IMR-90 (cell line): Measurements from ENCODE around the gene CUBN. TPM values are rescaled to one million over a fixed set of nuclear protein-coding genes. Genes with fewer than 3 reads are reported as not detected.

Source experiments
- ATAC-seq: fragments of 200-7000 bp; cut with Tn5 transposase; 2 replicates; pipeline ENCODE4 v1.9.1; 2020; ENCODE audit warnings: low read depth, mild to moderate bottlenecking, moderate library complexity
- BruUV-seq: library from RNA; stranded (reverse); fragments of 400-500 nt; replicated peaks from 2 replicates; lab custom pipeline; 2021; lab: Mats Ljungman, UMichigan
- CTCF ChIA-PET: fragments of 300-600 bp; formaldehyde crosslinking; extraction: SDS; loops from one replicate; lab custom pipeline; 2021; ENCODE audit warnings: antibody characterized with exemption; lab: Yijun Ruan, JAX
- POLR2A ChIA-PET: fragments of 300-600 bp; sonication (Branson Sonifier 250); formaldehyde crosslinking; loops from one replicate; lab custom pipeline; 2022; ENCODE audit warnings: antibody characterized with exemption; ENCODE audit not compliant: unreplicated experiment; lab: Charles Lee
- DNase-seq: peaks from one replicate; pipeline ENCODE4 v3.0.0; 2013
- H2AFZ ChIP-seq: replicated peaks from 2 replicates; pipeline ENCODE3; 2013; ENCODE audit warnings: low read length, mild to moderate bottlenecking; ENCODE audit not compliant: poor library complexity
- H2AK5ac ChIP-seq: 2 replicates; pipeline ENCODE4 v1.6.1; 2013; ENCODE audit warnings: low read depth, low read length, inconsistent platforms
- H2AK9ac ChIP-seq: replicated peaks from 2 replicates; pipeline ENCODE3; 2013; ENCODE audit warnings: mild to moderate bottlenecking, low read depth, low read length, moderate library complexity; ENCODE audit not compliant: poor library complexity
- H2BK120ac ChIP-seq: 2 replicates; pipeline ENCODE4 v1.6.1; 2013; ENCODE audit warnings: low read depth, low read length, inconsistent platforms
- H2BK15ac ChIP-seq: 3 replicates; pipeline ENCODE4 v1.6.1; 2013; ENCODE audit warnings: low read depth, low read length, inconsistent platforms
- H2BK20ac ChIP-seq: 2 replicates; pipeline ENCODE4 v1.6.1; 2013; ENCODE audit warnings: low read depth, mild to moderate bottlenecking, inconsistent platforms, low read length, moderate library complexity
- H2BK5ac ChIP-seq: 2 replicates; pipeline ENCODE4 v1.6.1; 2013; ENCODE audit warnings: mild to moderate bottlenecking, low read depth, low read length, inconsistent platforms; ENCODE audit not compliant: poor library complexity, severe bottlenecking
- H3K14ac ChIP-seq: replicated peaks from 2 replicates; pipeline ENCODE4 v1.6.1; 2013; ENCODE audit warnings: low read depth, low read length, inconsistent platforms
- H3K18ac ChIP-seq: 2 replicates; pipeline ENCODE4 v1.6.1; 2013; ENCODE audit warnings: low read depth, low read length, control low read depth
- H3K23ac ChIP-seq: 2 replicates; pipeline ENCODE4 v1.6.1; 2013; ENCODE audit warnings: low read depth, low read length, inconsistent platforms
- H3K27ac ChIP-seq: 2 replicates; pipeline ENCODE4 v1.5.1; 2013; ENCODE audit warnings: mild to moderate bottlenecking, control low read depth, low read length; ENCODE audit not compliant: insufficient read depth
- H3K27me3 ChIP-seq: 2 replicates; pipeline ENCODE4 v1.6.1; 2013; ENCODE audit warnings: low read length; ENCODE audit not compliant: control insufficient read depth, insufficient read depth
- H3K36me3 ChIP-seq: 2 replicates; pipeline ENCODE4 v1.6.1; 2013; ENCODE audit warnings: low read length, mixed read lengths; ENCODE audit not compliant: control insufficient read depth, insufficient read depth
- H3K4ac ChIP-seq: 2 replicates; pipeline ENCODE4 v1.6.1; 2013; ENCODE audit warnings: low read depth, low read length, inconsistent platforms
- H3K4me1 ChIP-seq: 2 replicates; pipeline ENCODE4 v1.6.1; 2013; ENCODE audit warnings: low read length, mixed read lengths; ENCODE audit not compliant: control insufficient read depth, insufficient read depth
- H3K4me2 ChIP-seq: 2 replicates; pipeline ENCODE4 v1.6.1; 2013; ENCODE audit warnings: low read depth, mild to moderate bottlenecking, control low read depth, low read length, moderate library complexity
- H3K4me3 ChIP-seq: 2 replicates; pipeline ENCODE4 v1.5.1; 2013; ENCODE audit warnings: low read depth, mild to moderate bottlenecking, control low read depth, low read length, moderate library complexity; ENCODE audit not compliant: insufficient read depth
- H3K56ac ChIP-seq: 2 replicates; pipeline ENCODE4 v1.6.1; 2013; ENCODE audit warnings: low read length, inconsistent platforms; ENCODE audit not compliant: insufficient read depth; ENCODE audit errors: extremely low read depth
- H3K79me1 ChIP-seq, 2 experiments: 2 replicates each; pipeline ENCODE4 v1.6.1; 2013; ENCODE audit warnings: low read length in 2 of 2, inconsistent platforms in 1 of 2, low read depth in 1 of 2
- H3K9ac ChIP-seq: 2 replicates; pipeline ENCODE4 v1.6.1; 2013; ENCODE audit warnings: low read depth, low read length, control low read depth
- H3K9me1 ChIP-seq: 2 replicates; pipeline ENCODE4 v1.6.1; 2013; ENCODE audit warnings: low read length, inconsistent platforms; ENCODE audit not compliant: insufficient read depth
- H3K9me3 ChIP-seq: 2 replicates; pipeline ENCODE4 v1.6.1; 2013; ENCODE audit warnings: low read length; ENCODE audit not compliant: control insufficient read depth, insufficient read depth
- H4K20me1 ChIP-seq: 2 replicates; pipeline ENCODE4 v1.6.1; 2013; ENCODE audit warnings: low read length, inconsistent platforms; ENCODE audit not compliant: insufficient read depth
- H4K5ac ChIP-seq: 2 replicates; pipeline ENCODE4 v1.6.1; 2013; ENCODE audit warnings: mild to moderate bottlenecking, low read depth, low read length, control low read depth
- H4K8ac ChIP-seq, 2 experiments: 2 replicates each; pipeline ENCODE4 v1.6.1; 2013; ENCODE audit warnings: low read depth in 2 of 2, low read length in 2 of 2, control low read depth in 1 of 2, inconsistent platforms in 1 of 2
- H4K91ac ChIP-seq: 2 replicates; pipeline ENCODE4 v1.6.1; 2013; ENCODE audit warnings: low read depth, low read length, inconsistent platforms; ENCODE audit not compliant: insufficient read depth
- BHLHE40 ChIP-seq: fragments of 150-350 bp; IDR thresholded peaks from 2 replicates; pipeline ENCODE4 v1.6.1; 2016; ENCODE audit warnings: mild to moderate bottlenecking, low read depth, low read length
- CEBPB ChIP-seq: IDR thresholded peaks from 2 replicates; pipeline ENCODE4 v1.6.1; 2012; ENCODE audit warnings: low read depth, low read length, improper control_type of control experiment
- CHD1 ChIP-seq: IDR thresholded peaks from 2 replicates; pipeline ENCODE4 v1.6.1; 2012; ENCODE audit warnings: low read depth, low read length, improper control_type of control experiment
- FOS ChIP-seq: fragments of 150-350 bp; IDR thresholded peaks from 2 replicates; pipeline ENCODE4 v1.6.1; 2016; ENCODE audit warnings: low read depth, low read length
- MAFK ChIP-seq: IDR thresholded peaks from 2 replicates; pipeline ENCODE4 v1.6.1; 2012; ENCODE audit warnings: low read depth, low read length, improper control_type of control experiment
- MAZ ChIP-seq: IDR thresholded peaks from 2 replicates; pipeline ENCODE4 v1.6.1; 2012; ENCODE audit warnings: low read depth, mild to moderate bottlenecking, low read length, improper control_type of control experiment, moderate library complexity, borderline replicate concordance
- MXI1 ChIP-seq: IDR thresholded peaks from 2 replicates; pipeline ENCODE4 v1.6.1; 2012; ENCODE audit warnings: low read depth, mild to moderate bottlenecking, low read length, moderate library complexity, borderline replicate concordance
- NFE2L2 ChIP-seq: fragments of 150-350 bp; IDR thresholded peaks from 2 replicates; pipeline ENCODE4 v1.6.1; 2016; ENCODE audit warnings: low read depth, mild to moderate bottlenecking, low read length
- POLR2A ChIP-seq: IDR thresholded peaks from 2 replicates; pipeline ENCODE4 v1.6.1; 2012; ENCODE audit warnings: mild to moderate bottlenecking, low read depth, low read length
- RAD21 ChIP-seq: IDR thresholded peaks from 2 replicates; pipeline ENCODE4 v1.6.1; 2012; ENCODE audit warnings: low read length, improper control_type of control experiment
- RCOR1 ChIP-seq: IDR thresholded peaks from 2 replicates; pipeline ENCODE4 v1.6.1; 2012; ENCODE audit warnings: mild to moderate bottlenecking, low read length, improper control_type of control experiment; ENCODE audit not compliant: insufficient replicate concordance
- RFX5 ChIP-seq: IDR thresholded peaks from 2 replicates; pipeline ENCODE4 v1.8.0; 2012; ENCODE audit warnings: low read depth, mild to moderate bottlenecking, low read length, moderate library complexity
- SMC3 ChIP-seq: fragments of 150-350 bp; IDR thresholded peaks from 2 replicates; pipeline ENCODE4 v1.6.1; 2016; ENCODE audit warnings: low read depth, mild to moderate bottlenecking, antibody characterized with exemption, low read length, moderate library complexity
- dilution Hi-C: fragments of 300-500 bp; cut with HindIII; formaldehyde crosslinking; loops from one replicate; pipeline ENCODE4 v1.14.3; 2018; ENCODE audit warnings: low sequenced_read_pairs; ENCODE audit not compliant: unreplicated experiment
- in situ Hi-C: fragments of 300-500 bp; cut with MboI; formaldehyde crosslinking; loops from 3 replicates; pipeline ENCODE4 v1.14.3; 2019; ENCODE audit warnings: low sequenced_read_pairs, inconsistent platforms, mixed read lengths
- intact Hi-C: fragments of 100-400 bp; cut with micrococcal nuclease; formaldehyde crosslinking; loops from 2 replicates; pipeline ENCODE4 v1.10.0; 2022
- polyA plus RNA-seq, 3 experiments: library from polyadenylated mRNA; depleted of rRNA; stranded (reverse); fragments of >200 nt; gene quantifications; 2 replicates each; pipeline ENCODE4 v1.2.3, GENCODE V29; 2012; ENCODE audit warnings: low replicate concordance in 1 of 3
- total RNA-seq: library from RNA; depleted of rRNA; stranded (reverse); fragments of >200 nt; gene quantifications from 2 replicates; pipeline ENCODE4 v1.2.3, GENCODE V29; 2012
- TF ChIP-seq, protein P1 (sequence below): fragments of 150-350 bp; IDR thresholded peaks from 2 replicates; pipeline ENCODE4 v1.6.1; 2017; ENCODE audit warnings: mild to moderate bottlenecking, antibody characterized with exemption, low read length, low read depth
- TF ChIP-seq, protein P2 (sequence below): fragments of 150-350 bp; IDR thresholded peaks from 2 replicates; pipeline ENCODE4 v1.6.1; 2016; ENCODE audit warnings: low read depth, mild to moderate bottlenecking, low read length, moderate library complexity, borderline replicate concordance
- TF ChIP-seq, protein P3 (sequence below): conservative IDR thresholded peaks from 2 replicates; pipeline ENCODE4 v1.5.1; 2012; ENCODE audit warnings: mild to moderate bottlenecking, low read depth, low read length, improper control_type of control experiment

Gene CUBN
- total and polyA plus RNA-seq, 2 of the 4 experiments (the other 2 are of a cell fraction) = 0.19 to 0.54 TPM

DNA sequence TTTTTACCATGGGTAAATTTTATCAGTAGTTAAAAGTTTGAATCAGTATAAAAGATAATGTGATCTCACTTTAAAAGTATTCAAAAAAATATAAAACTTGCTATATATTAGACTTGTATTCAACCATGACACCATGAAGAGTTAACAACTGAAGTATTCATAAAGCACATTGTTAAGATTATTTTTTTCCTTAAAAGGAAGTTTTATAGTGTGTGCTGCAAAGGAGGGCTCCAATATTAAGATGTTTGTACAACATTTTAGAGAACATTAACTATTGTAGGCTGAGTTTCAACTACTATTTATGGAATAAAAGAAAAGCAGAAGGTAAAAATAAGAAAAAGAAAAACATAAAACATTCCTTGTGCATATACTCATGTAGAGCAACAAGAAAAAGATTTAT lies 24.5 kb upstream of the CUBN start:
- Histone ChIP-seq H3K4ac (no peak overlapping the region), H3K4me3 (no peak overlapping the region), H3K27me3 (no peaks in the 10 kb centered on the region), H3K56ac (no peak overlapping the region), H2BK15ac (no peak overlapping the region), H2AK5ac (no peak overlapping the region), H2BK120ac (no peak overlapping the region), H3K9ac (no peak overlapping the region), H3K79me1 (no peaks in the 10 kb centered on the region; a peak in 1 of 4 replicates), H4K91ac (no peak overlapping the region), H2BK20ac (no peak overlapping the region), H4K8ac (no peak overlapping the region), H3K9me3 (no peaks in the 10 kb centered on the region), H3K36me3 (peaks cover 2% of the 10 kb centered on the region; the same call in 1 of the 2 replicates), H3K23ac (no peak overlapping the region), H4K5ac (no peak overlapping the region), H4K20me1 (no peaks in the 10 kb centered on the region), H3K9me1 (peaks cover 3% of the 10 kb centered on the region), H3K4me2 (no peak overlapping the region), H3K27ac (no peak overlapping the region), H3K14ac (no peak overlapping the region), H3K4me1 (0 out of 2 replicates have a peak, but pooled peaks cover 2% of the 10 kb centered on the region), H2AK9ac (no peak overlapping the region), H2BK5ac (no peak overlapping the region), H2AFZ (no peak overlapping the region), H3K18ac (no peak overlapping the region)
- POLR2A ChIA-PET = no interaction called here
- ATAC-seq (no peak), DNase-seq (no peak)
- intact Hi-C loops (no loop called here), in situ Hi-C loops (no loop called here), dilution Hi-C loops (no loop called here)
- CTCF ChIA-PET = no interaction called here
- TF ChIP-seq CHD1 = no peak
- no peak for TF ChIP-seq RAD21
- TF ChIP-seq MXI1 = no peak
- no peak for TF ChIP-seq CEBPB
- no peak for TF ChIP-seq BHLHE40
- TF ChIP-seq NFE2L2 = no peak
- TF ChIP-seq SMC3 = no peak
- TF ChIP-seq MAFK = no peak
- no peak for TF ChIP-seq POLR2A
- TF ChIP-seq, protein P1, sequence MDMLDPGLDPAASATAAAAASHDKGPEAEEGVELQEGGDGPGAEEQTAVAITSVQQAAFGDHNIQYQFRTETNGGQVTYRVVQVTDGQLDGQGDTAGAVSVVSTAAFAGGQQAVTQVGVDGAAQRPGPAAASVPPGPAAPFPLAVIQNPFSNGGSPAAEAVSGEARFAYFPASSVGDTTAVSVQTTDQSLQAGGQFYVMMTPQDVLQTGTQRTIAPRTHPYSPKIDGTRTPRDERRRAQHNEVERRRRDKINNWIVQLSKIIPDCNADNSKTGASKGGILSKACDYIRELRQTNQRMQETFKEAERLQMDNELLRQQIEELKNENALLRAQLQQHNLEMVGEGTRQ = no peak
- no peak for TF ChIP-seq RCOR1
- TF ChIP-seq MAZ = no peak
- TF ChIP-seq FOS = no peak
- TF ChIP-seq, protein P2, sequence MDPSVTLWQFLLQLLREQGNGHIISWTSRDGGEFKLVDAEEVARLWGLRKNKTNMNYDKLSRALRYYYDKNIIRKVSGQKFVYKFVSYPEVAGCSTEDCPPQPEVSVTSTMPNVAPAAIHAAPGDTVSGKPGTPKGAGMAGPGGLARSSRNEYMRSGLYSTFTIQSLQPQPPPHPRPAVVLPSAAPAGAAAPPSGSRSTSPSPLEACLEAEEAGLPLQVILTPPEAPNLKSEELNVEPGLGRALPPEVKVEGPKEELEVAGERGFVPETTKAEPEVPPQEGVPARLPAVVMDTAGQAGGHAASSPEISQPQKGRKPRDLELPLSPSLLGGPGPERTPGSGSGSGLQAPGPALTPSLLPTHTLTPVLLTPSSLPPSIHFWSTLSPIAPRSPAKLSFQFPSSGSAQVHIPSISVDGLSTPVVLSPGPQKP = no peak
- TF ChIP-seq RFX5 = no peak
- TF ChIP-seq, protein P3, sequence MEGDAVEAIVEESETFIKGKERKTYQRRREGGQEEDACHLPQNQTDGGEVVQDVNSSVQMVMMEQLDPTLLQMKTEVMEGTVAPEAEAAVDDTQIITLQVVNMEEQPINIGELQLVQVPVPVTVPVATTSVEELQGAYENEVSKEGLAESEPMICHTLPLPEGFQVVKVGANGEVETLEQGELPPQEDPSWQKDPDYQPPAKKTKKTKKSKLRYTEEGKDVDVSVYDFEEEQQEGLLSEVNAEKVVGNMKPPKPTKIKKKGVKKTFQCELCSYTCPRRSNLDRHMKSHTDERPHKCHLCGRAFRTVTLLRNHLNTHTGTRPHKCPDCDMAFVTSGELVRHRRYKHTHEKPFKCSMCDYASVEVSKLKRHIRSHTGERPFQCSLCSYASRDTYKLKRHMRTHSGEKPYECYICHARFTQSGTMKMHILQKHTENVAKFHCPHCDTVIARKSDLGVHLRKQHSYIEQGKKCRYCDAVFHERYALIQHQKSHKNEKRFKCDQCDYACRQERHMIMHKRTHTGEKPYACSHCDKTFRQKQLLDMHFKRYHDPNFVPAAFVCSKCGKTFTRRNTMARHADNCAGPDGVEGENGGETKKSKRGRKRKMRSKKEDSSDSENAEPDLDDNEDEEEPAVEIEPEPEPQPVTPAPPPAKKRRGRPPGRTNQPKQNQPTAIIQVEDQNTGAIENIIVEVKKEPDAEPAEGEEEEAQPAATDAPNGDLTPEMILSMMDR = no peak
- no TSS peak for BruUV-seq
